SK-N-SH (cell line): ENCODE results near the gene NME5. TPM values are rescaled to one million over a fixed set of nuclear protein-coding genes. Genes with fewer than 3 reads are reported as not detected.

ENCODE experiments used
- EZH2phosphoT487 ChIP-seq: fragments of 200-600 bp; sonication (generic); IDR thresholded peaks from 2 replicates; pipeline ENCODE4 v1.6.1; 2017; ENCODE audit warnings: low read depth, mixed run types, mild to moderate bottlenecking, antibody characterized with exemption, moderate library complexity, borderline replicate concordance
- POLR2AphosphoS5 ChIP-seq: IDR thresholded peaks from 2 replicates; pipeline ENCODE4 v1.6.1; 2012; ENCODE audit warnings: low read depth, low read length
- SIN3A ChIP-seq: IDR thresholded peaks from 2 replicates; pipeline ENCODE4 v1.6.1; 2012; ENCODE audit warnings: low read depth, mild to moderate bottlenecking, low read length, moderate library complexity, borderline replicate concordance
- SMC3 ChIP-seq: IDR thresholded peaks from 2 replicates; pipeline ENCODE4 v1.6.1; 2012; ENCODE audit warnings: low read depth, low read length, improper control_type of control experiment
- polyA plus RNA-seq, 3 experiments: library from polyadenylated mRNA; depleted of rRNA; stranded (reverse); fragments of >200 nt; gene quantifications; 2 replicates each; pipeline ENCODE4 v1.2.3, GENCODE V29; 2012
- small RNA-seq, 7 experiments: library from RNA; depleted of rRNA; stranded (forward); fragments of <200 nt; gene quantifications; one replicate each; pipeline ENCODE3, GENCODE V24; 2012
- TF ChIP-seq, protein P1 (sequence below): IDR thresholded peaks from 2 replicates; pipeline ENCODE4 v1.6.1; 2012; ENCODE audit warnings: mild to moderate bottlenecking, low read depth, low read length, moderate library complexity
- TF ChIP-seq, protein P2 (sequence below): fragments of 150-350 bp; IDR thresholded peaks from 2 replicates; pipeline ENCODE4 v1.6.1; 2016; ENCODE audit warnings: mild to moderate bottlenecking, low read depth, low read length

The NME5 gene
- polyA plus RNA-seq, 1 of the 3 experiments (the other 2 are of a cell fraction), result 3.7 TPM

DNA sequence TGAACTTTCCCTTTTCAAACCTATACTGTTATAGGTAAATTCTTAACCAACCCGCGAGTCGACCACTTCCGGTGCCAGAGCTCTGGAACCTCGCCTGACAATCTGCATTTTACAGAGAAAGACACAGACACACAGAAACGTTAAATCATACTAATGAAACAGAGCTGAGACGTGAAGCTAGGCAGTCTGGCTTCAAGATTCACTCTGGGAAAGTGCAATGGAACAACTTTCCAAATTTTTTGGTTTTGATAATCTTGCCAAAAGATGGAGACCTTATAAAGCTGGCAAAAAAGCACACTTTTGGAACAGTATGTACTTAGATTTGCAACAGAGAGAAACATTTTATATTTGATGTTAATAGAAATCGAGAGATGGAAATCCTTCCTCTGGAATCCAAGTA, 71.3 kb downstream of the NME5 start (continued):
- TF ChIP-seq, protein P1, sequence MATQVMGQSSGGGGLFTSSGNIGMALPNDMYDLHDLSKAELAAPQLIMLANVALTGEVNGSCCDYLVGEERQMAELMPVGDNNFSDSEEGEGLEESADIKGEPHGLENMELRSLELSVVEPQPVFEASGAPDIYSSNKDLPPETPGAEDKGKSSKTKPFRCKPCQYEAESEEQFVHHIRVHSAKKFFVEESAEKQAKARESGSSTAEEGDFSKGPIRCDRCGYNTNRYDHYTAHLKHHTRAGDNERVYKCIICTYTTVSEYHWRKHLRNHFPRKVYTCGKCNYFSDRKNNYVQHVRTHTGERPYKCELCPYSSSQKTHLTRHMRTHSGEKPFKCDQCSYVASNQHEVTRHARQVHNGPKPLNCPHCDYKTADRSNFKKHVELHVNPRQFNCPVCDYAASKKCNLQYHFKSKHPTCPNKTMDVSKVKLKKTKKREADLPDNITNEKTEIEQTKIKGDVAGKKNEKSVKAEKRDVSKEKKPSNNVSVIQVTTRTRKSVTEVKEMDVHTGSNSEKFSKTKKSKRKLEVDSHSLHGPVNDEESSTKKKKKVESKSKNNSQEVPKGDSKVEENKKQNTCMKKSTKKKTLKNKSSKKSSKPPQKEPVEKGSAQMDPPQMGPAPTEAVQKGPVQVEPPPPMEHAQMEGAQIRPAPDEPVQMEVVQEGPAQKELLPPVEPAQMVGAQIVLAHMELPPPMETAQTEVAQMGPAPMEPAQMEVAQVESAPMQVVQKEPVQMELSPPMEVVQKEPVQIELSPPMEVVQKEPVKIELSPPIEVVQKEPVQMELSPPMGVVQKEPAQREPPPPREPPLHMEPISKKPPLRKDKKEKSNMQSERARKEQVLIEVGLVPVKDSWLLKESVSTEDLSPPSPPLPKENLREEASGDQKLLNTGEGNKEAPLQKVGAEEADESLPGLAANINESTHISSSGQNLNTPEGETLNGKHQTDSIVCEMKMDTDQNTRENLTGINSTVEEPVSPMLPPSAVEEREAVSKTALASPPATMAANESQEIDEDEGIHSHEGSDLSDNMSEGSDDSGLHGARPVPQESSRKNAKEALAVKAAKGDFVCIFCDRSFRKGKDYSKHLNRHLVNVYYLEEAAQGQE, result no peak
- no peak for TF ChIP-seq SMC3
- no peak for TF ChIP-seq EZH2phosphoT487
- TF ChIP-seq SIN3A, result no peak
- TF ChIP-seq, protein P2, sequence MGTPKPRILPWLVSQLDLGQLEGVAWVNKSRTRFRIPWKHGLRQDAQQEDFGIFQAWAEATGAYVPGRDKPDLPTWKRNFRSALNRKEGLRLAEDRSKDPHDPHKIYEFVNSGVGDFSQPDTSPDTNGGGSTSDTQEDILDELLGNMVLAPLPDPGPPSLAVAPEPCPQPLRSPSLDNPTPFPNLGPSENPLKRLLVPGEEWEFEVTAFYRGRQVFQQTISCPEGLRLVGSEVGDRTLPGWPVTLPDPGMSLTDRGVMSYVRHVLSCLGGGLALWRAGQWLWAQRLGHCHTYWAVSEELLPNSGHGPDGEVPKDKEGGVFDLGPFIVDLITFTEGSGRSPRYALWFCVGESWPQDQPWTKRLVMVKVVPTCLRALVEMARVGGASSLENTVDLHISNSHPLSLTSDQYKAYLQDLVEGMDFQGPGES, result no peak
- no peak for TF ChIP-seq POLR2AphosphoS5

Small RNA genes lying within 50 kb of the gene (small RNA-seq; reads per million reads assigned to genes)
- 0 reads per million in 7 experiments for gene RNU6-1148P
- 0 to 0.21 (median 0) reads per million in 7 experiments for gene RNU6-460P
- gene RNU6-888P, result 0 to 1.3 (median 0.26) reads per million in 7 experiments

Other genes with a start within 250 kb of the NME5 start
- gene PKD2L2, start 250.0 kb downstream of the NME5 start, polyA plus RNA-seq (2012; rRNA removed), result 0.11 and 0.26 TPM in 2 replicates
- gene FAM13B, start 106.3 kb downstream of the NME5 start, polyA plus RNA-seq (2012; rRNA removed), result 13.0 and 18.2 TPM in 2 replicates
- gene WNT8A, start 55.4 kb downstream of the NME5 start, polyA plus RNA-seq (2012; rRNA removed), result not detected in 2 replicates
- gene BRD8, start 39.2 kb upstream of the NME5 start, polyA plus RNA-seq (2012; rRNA removed), result 46.2 and 64.4 TPM in 2 replicates
- 16.0 and 17.4 TPM in 2 replicates for gene KIF20A, start 39.7 kb upstream of the NME5 start, polyA plus RNA-seq (2012; rRNA removed)
- gene CDC23, start 73.9 kb upstream of the NME5 start, polyA plus RNA-seq (2012; rRNA removed), result 20.2 and 31.5 TPM in 2 replicates
- gene GFRA3, start 135.2 kb upstream of the NME5 start, polyA plus RNA-seq (2012; rRNA removed), result 0.11 and 0.15 TPM in 2 replicates
- gene CDC25C, start 192.4 kb upstream of the NME5 start, polyA plus RNA-seq (2012; rRNA removed), result 4.9 and 5.2 TPM in 2 replicates
- gene FAM53C, start 198.8 kb upstream of the NME5 start, polyA plus RNA-seq (2012; rRNA removed), result 14.5 and 18.7 TPM in 2 replicates
- 22.4 and 24.5 TPM in 2 replicates for gene KDM3B, start 213.3 kb upstream of the NME5 start, polyA plus RNA-seq (2012; rRNA removed)